ENCODE measurements around the gene HID1.
A peak's percentile ranks its signal among the peaks of the same experiment; 100 is the strongest.

The HID1 gene

DNA sequence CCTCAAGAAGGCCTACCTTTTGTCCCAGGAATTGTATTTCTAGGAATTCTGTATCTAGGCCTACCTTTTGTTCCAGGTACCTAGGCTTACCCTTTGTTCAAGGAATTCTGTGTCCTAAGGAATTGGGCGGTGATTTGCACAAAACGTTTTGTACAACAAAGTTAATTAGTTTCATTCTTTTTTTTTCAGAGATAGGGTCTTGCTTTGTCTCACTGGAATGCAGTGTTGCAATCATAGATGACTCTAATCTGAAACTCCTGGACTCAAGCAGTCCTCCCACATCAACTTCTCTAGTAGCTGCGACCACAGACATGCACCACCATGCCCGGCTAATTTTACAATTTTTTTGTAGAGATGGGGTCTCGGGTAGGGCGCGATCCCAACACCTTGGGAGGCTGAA is 21.9 kb upstream of the HID1 start:
- no peak overlapping the region for H3K27ac ChIP-seq
- TF ChIP-seq CTCF (conservative IDR thresholded peaks at IDR 0.05): no peak

DNA sequence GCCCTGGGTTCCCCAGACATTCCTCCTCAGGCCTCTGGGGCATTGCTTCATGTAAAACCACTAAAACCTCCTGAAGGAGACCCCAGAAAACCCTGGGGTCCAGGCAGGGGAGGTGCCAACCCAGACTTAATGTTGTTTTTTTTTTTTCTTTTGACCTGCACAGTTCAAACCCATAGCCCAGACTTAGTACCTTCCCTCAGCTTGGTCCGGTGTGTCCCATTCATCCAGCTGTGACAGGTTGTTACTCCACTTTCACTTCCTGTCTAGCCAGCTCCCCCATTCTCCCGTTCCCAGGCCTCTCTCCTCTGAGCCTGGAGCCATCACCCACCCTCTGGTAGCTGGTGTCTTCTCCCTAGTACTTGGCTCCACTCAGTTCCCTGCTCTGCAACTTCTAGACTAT is 19.7 kb upstream of the HID1 start:
- no peak for TF ChIP-seq CTCF (conservative IDR thresholded peaks at IDR 0.05)
- H3K27ac ChIP-seq: no peak overlapping the region

DNA sequence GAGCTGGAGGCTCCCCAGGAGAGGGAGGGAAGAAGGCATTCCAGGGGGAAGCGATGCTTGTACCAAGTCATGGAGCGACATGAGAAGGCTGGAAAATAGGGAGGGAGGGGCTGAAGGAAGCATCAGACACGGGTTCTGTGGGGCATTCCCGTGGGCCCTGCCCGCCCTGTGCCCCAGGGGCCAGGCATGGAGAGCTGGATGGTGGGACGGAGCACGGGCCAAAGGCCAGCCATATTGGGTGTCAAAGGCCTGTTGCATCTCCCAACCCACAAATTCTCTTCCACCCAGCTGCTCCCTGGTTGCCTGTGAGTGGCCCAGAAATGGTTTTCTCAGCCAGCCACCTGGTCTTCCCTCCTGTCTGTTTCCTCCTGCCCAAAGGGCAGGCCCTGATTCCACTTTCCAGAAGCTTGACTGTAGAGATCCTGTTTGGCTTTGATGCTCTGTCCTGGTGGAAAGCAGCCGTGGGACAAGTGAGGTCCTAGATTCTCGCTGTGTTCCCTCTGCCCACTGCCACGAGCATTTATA is 18.1 kb upstream of the HID1 start:
- H3K27ac ChIP-seq: peak overlapping the region; percentile 88; the same call in 1 of the 2 replicates
- TF ChIP-seq CTCF (conservative IDR thresholded peaks at IDR 0.05): no peak

- peak overlapping the region; percentile 88 for H3K27ac ChIP-seq
- TF ChIP-seq CTCF (conservative IDR thresholded peaks at IDR 0.05): peak; percentile 33
Observed at GRCh38 chr17:74987909-74988711, 15.6 kb upstream of the HID1 start.

DNA sequence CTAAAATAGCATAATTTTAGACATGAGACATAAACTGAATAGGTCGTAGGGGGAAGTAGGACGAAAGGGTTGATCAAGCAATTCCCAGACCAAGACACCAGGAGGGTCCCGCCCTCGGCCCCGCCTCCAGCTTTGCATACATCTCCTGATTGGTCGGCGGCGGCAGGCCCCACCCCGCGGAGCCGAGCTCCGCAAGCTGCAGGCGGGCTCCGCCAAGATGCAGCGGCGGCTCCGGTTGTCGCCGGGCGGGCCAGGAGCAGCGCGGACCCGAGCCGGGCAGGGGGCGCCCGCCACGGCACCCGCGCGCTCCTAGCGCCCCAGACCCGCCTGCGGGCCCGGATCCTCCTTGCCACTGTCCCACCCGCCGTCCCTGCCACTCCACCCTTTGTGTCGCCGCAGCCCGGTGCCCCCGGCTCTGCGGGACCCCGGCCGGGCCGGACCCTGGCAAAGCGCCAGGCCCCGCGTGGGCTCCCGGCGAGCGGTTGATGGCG is 14.9 kb upstream of the HID1 start, which contains the start of gene CDR2L:
TSS of gene CDR2L (plus strand) at position 215 of the 491 bp plus-strand sequence. CDS start 412 bp downstream, outside the sequence.
- peak; percentile 8; the same call in 1 of the 2 replicates for TF ChIP-seq CTCF (conservative IDR thresholded peaks at IDR 0.05)
- H3K27ac ChIP-seq: peak within 1 kb of the TSS; percentile 88

- TF ChIP-seq CTCF (conservative IDR thresholded peaks at IDR 0.05): no peak
- no peak overlapping the region for H3K27ac ChIP-seq
Observed at GRCh38 chr17:74986206-74986576, 13.6 kb upstream of the HID1 start.

DNA sequence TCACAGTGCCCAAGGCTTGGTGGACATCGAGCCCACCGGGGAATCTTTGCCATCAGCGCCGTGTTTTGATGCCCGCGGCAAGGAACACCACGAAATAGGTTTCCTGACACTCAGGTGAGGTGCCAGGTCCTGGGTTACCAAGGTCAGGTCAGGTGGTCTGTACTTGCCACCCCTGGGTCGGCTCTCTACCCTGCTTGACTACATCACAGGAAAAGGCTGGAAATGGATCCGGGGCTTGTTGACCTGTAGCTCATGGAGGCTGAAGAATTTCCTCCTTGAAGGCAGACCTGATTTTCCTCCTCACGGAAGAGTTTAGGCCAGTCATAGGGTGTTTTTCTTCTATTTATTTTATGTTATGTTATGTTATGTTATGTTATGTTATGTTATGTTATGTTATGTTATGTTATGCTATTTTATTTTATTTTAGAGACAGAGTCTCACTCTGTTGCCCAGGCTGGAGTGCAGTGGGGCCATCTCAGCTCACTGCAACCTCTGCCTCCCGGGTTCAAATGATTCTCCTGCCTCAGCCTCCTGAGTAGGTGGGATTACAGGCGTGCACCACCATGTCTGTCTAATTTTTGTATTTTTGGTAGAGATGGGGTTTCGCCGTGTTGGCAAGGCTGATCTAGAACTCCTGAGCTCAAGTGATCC is 10.2 kb upstream of the HID1 start:
- H3K27ac ChIP-seq: peak overlapping the region; percentile 92

Data from VCaP (cell line).